ENCODE measurements around the gene GPSM3.

Gene GPSM3

DNA sequence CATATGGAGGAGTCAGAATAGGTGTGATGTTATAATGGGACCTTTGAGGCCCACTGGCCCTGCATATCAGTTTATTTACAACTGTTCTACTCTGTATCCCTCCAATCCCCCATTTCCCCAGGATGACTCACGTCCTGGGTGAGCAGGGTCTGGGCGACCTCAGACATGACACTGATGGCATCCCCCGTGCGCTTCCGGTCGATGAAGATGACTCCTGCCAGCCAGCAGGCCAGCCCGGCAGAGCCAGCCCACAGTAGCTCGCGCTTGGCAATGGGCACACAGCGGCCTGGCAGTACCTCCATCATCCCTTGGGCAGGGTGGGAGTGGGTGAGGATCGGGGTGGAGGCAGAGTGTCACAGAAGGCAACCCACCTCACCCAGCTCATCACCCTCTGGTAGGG lies 22.1 kb downstream of the GPSM3 start:
- DNase-seq: no peak

DNA sequence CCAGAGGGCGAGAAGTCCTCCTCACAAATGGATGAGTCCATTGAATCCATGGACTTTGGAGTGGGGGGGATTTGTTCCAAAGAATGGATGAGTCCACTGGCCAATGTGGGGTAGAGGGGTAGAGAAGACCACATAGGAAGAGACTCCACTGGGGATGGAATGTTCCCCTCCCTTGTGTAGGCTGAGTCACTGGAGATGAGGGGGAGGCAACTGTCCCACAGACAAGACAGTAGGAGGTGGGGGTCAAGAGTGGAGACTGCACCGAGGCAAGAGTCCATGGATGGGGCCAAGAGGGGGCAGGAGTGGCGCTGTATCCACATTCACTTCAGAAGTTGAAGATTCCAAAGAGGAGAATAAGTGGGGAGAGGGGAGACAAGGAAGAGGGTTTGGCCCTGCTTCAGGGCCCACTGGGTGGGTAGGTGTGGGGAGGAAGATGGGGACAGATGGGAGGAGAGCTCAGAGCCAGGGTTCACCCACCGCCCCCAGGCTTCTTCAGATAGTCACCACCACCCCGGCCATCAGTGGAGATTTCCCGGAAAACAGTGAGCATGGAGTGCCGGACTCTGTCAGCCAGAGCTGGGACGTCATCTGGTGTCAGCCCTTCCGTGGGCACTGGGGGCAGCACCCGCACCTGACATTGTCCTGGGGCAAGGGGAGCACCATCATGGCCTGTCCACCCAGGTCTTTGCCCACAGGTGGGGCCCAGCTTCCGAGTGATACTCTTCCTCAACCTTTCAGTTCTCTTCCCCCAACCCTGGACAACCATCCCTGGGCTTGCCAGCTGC lies 23.4 kb downstream of the GPSM3 start:
- DNase-seq: no peak

DNA sequence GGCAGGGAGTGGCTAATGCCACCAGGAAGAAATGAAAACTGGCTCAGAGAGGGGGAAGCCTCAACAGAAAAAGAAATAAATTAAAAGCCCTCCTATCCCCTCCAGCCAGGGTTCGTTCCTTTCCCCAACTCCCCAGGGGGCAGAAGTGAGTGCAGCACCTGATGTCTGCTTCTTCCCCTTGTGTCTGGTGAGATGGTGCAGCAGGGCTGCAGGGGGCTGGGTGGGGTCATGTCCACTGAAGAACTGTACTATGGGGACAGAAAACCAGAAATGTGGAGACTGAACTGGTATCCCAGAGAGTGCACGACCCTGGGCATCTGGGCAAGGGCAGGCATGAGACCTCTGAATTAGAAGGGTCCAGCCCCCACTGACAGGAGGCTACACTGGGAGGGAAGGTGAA lies 24.1 kb downstream of the GPSM3 start:
- no peak for DNase-seq

GRCh38 chr6:32167761-32168262 lies 24.6 kb downstream of the GPSM3 start:
- DNase-seq: no peak

- no peak for DNase-seq
Observed at GRCh38 chr6:32167154-32167760, 25.2 kb downstream of the GPSM3 start.

DNA sequence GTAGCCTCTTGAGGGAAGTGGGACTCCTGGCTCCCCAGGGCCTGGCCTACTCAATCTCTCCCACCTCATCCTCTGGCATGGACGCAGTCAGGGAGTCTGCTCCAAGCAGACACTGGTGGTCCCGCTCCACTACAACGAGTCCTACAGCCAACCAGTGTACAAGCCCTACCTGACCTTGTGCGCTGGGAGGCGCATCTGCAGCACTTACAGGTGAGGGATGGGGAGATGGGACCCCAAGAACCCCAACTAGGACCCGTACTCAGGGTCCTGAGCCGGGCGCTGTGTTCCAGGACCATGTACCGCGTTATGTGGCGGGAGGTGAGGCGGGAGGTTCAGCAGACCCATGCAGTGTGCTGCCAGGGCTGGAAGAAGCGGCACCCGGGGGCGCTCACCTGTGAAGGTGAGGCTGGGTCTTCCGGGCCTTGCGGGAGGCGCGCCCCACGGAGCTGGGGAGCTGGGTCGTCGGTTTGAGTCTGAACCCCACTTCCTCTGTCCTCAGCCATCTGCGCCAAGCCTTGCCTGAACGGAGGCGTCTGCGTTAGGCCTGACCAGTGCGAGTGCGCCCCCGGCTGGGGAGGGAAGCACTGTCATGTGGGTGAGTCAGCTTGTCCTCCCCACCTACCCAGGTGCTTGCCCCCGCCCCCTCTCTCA lies 25.9 kb downstream of the GPSM3 start:
- DNase-seq: peak; percentile 33

GRCh38 chr6:32164295-32164694 lies 28.1 kb downstream of the GPSM3 start, which contains the start of gene EGFL8:
TSS of gene EGFL8 (plus strand) at chr6:32164595. CDS start at chr6:32166166, 1,571 bp downstream.
- no peak for DNase-seq

- no peak for DNase-seq
Observed at GRCh38 chr6:32163559-32164258, 28.7 kb downstream of the GPSM3 start.

DNA sequence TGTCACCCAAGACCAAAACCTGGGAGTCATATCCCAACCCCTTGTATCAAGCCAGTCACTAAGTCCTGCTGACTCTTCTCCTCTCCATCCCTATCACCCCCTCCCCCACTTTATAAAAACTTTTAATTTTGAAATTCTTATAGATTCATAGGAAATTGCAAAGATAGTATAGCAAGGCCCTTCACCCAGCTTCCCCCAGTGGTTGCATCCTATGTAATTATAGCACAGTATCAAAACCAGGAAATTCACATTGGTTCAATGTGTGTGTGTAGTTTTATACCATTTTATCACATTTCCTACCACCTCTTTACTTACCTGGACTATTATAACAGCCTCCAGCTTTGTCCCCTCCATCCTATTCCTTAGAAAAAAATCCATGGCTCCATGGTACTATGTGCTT lies 34.4 kb downstream of the GPSM3 start:
- no peak for DNase-seq

DNA sequence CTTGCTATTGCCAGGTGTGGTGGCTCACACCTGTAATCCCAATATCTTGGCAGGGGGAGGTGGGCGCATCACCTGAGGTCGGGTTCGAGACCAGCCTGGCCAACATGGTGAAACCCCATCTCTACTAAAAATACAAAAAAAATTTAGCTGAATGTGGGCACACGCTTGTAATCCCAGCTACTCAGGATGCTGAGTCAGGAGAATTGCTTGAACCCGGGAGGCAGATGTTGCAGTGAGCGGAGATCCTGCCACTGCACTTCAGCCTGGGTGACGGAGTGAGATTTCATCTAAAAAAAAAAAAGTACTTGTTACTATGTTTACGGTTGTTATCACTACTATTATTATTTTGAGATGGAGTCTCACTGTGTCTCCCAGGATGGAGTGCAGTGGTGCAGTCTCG lies 35.6 kb downstream of the GPSM3 start:
- no peak for DNase-seq

DNA sequence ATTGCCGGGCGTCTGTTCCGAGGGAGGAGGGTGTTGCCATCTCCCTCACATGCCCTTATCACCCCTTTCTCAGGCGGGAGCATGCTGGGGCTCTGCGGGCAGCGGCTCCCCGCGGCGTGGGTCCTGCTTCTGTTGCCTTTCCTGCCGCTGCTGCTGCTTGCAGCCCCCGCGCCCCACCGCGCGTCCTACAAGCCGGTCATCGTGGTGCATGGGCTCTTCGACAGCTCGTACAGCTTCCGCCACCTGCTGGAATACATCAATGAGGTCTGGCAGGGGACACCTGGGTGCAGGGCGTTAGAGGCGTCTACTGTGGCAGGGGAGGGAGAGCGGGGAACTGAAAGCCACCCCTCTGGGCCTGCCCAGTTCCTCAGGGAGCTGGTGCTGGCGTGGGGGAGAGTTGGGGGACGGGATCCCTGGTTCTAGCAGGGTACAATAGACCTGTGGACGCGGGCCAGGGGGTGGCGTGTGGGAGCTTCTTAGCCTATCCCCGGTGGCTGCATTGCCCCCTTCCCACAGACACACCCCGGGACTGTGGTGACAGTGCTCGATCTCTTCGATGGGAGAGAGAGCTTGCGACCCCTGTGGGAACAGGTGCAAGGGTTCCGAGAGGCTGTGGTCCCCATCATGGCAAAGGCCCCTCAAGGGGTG lies 37.8 kb downstream of the GPSM3 start:
- peak; percentile 68 for DNase-seq

- DNase-seq: peak; percentile 90
Observed at GRCh38 chr6:32153564-32154513, 38.6 kb downstream of the GPSM3 start, which contains the start of gene PPT2. TSS of gene PPT2 (plus strand) at chr6:32154141. CDS start at chr6:32154595, 454 bp downstream.

DNA sequence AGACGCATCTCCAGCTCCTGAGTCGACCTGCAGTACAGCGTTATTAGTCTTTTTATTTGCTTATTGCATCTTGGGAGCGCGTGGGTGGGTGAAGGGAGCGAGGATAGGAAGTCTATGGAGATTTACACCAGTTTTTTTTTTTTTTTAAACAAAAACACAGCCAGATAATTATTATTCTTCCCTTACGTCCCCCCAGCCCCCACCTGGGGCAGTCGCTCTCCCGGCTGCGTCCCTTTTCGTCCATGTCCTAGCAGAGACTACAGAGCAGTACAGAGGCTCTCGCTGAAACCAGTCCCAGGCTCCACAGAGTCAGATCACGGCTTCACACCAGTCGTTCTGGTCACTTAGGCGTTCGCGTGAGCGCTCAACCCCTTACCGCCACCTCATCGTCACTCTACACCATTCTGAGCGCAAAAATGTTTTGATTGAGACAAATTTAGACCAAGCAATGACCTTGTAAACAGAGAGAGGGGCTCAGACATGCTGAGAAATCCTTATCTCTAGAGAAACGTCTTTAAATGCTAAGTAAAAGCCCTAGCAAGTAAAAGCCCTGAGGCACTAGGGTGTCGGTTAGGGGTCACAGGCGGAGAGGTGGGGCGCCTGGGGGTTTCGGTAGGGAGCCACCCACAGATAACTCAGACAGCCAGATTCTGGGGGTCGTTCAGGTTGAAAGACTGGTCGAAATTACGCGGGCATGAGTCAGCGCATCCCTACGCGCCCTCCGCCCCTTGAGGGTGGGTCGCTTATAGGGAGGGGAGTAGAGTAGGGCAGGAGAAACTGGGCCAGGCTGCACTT lies 39.5 kb downstream of the GPSM3 start:
- DNase-seq: no peak

DNA sequence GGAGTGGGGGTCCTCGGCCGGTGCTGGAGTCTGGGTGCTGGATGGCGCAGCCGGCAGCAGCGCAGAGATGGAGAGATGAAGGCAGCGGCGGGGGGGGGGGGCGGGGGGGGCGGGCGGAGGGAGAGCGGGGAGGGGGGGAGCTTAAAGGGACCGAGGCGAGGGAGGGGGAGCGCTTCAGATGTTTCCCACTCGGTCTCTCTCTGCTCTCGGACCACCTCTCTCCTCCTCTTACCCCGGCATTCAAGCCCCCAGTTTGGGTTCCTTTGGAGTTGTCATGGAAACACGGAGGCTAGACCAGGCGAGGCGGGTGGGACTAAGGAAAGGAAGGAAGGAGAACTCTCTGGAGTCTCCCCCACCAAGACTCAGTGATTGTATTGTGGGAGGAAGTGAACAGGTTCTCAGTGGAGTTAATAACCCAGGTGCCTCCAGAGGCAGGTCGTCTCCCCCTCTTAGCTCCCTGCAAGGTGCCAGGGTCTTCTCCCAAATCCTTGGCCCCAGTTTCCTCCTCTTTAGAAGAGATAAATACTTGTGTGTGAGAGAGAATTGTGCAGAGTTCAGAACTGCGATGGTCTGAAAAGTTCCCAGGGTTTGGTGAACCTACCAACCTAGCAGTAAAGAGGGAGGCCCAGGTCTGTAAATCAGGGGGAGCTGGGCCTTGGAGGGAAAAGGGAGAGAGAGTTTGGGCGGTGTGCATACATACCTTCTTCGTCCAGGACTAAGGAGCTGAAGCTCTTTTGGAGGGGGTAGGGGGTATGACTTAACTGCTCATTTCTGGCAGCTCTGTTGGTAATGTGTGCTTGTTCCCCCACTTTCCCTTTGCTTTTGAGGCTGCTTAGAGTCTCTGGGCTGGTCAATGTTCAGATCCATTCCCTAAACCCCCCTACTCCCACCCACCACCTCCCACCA lies 40.3 kb downstream of the GPSM3 start, which contains the start of gene PRRT1:
TSS of gene PRRT1 (minus strand) at position 77 of the 906 bp plus-strand sequence. CDS start 112 bp downstream, outside the sequence.
- DNase-seq: no peak

- DNase-seq: no peak
Observed at GRCh38 chr6:32151181-32151862, 41.1 kb downstream of the GPSM3 start.

- DNase-seq: no peak
Observed at GRCh38 chr6:32149932-32150870, 42.2 kb downstream of the GPSM3 start.

DNA sequence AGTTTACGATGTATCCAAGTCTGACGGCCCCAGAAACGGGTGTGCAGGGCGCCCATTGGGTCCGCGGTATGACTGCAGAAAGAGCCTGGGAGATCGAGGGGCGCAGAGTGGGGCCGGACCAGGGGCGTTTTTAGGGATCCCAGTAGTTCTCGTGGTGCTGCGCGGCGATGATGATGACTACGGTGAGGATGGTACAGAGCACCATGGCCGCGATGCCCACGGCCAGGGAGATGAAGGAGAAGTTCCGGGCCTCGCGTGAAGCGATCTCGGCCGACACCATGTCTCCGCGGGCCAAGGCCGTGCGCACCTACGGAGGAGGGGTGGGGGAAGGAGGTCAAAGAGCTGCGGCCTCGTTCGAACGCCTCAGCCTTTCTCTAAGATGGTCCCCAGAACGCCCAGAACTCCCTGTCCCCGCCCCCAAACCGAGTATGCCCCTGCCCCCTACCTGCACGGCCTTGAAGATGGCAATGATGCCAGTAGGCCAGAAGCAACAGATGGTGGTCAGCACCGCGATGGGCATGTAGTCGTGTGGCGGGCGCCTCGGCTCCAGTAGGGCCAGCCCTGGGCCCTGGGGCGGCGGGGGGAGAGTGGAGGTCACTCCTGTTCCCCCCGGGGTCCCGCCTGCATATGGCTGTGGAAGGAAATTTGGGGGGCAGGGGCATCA lies 43.2 kb downstream of the GPSM3 start:
- DNase-seq: no peak
